H9 (cell line): ENCODE measurements around the gene SRP68. TPM values are rescaled to one million over a fixed set of nuclear protein-coding genes. Genes with fewer than 3 reads are reported as not detected.

ENCODE experiments used
- DNase-seq: peaks from one replicate; pipeline ENCODE4 v3.0.0-alpha.2; 2017
- H2AFZ ChIP-seq: one replicate; pipeline ENCODE4 v1.6.1; 2013; ENCODE audit warnings: mild to moderate bottlenecking, low read length, control low read depth, moderate library complexity
- H2AK5ac ChIP-seq: 2 replicates; pipeline ENCODE4 v1.6.1; 2013; ENCODE audit warnings: low read length, control low read depth, mixed read lengths; ENCODE audit not compliant: insufficient read length
- H2BK120ac ChIP-seq: one replicate; pipeline ENCODE4 v1.6.1; 2013; ENCODE audit warnings: low read depth, mild to moderate bottlenecking, low read length, control low read depth, inconsistent platforms; ENCODE audit not compliant: poor library complexity, severe bottlenecking
- H2BK12ac ChIP-seq: 2 replicates; pipeline ENCODE4 v1.6.1; 2013; ENCODE audit warnings: low read length, control low read depth, mixed read lengths, low read depth; ENCODE audit not compliant: insufficient read length
- H2BK15ac ChIP-seq: 2 replicates; pipeline ENCODE4 v1.6.1; 2013; ENCODE audit warnings: low read depth, low read length, control low read depth
- H2BK20ac ChIP-seq: one replicate; pipeline ENCODE4 v1.6.1; 2013; ENCODE audit warnings: low read depth, mild to moderate bottlenecking, low read length, control low read depth, inconsistent platforms; ENCODE audit not compliant: poor library complexity, severe bottlenecking
- H2BK5ac ChIP-seq: 2 replicates; pipeline ENCODE4 v1.6.1; 2013; ENCODE audit warnings: low read length, control low read depth, mixed read lengths; ENCODE audit not compliant: insufficient read length
- H3K14ac ChIP-seq: 2 replicates; pipeline ENCODE4 v1.6.1; 2013; ENCODE audit warnings: low read length, control low read depth; ENCODE audit not compliant: insufficient read depth
- H3K18ac ChIP-seq: 2 replicates; pipeline ENCODE4 v1.6.1; 2013; ENCODE audit warnings: low read depth, mild to moderate bottlenecking, mixed read lengths, low read length, control low read depth; ENCODE audit not compliant: insufficient read length
- H3K23ac ChIP-seq: 2 replicates; pipeline ENCODE4 v1.6.1; 2013; ENCODE audit warnings: low read length, control low read depth, mixed read lengths, low read depth; ENCODE audit not compliant: insufficient read length
- H3K23me2 ChIP-seq: 2 replicates; pipeline ENCODE4 v1.6.1; 2013; ENCODE audit warnings: low read depth, mild to moderate bottlenecking, mixed read lengths, low read length, control low read depth; ENCODE audit not compliant: insufficient read length, poor library complexity, severe bottlenecking
- H3K27ac ChIP-seq: 2 replicates; pipeline ENCODE4 v1.5.1; 2013; ENCODE audit warnings: low read length, control low read depth, mixed read lengths, low read depth; ENCODE audit not compliant: insufficient read length
- H3K27me3 ChIP-seq: 2 replicates; pipeline ENCODE4 v1.6.1; 2013; ENCODE audit warnings: low read length, control low read depth, inconsistent platforms; ENCODE audit not compliant: insufficient read depth
- H3K4ac ChIP-seq: 2 replicates; pipeline ENCODE4 v1.6.1; 2013; ENCODE audit warnings: low read depth, mild to moderate bottlenecking, control low read depth, inconsistent platforms, low read length, moderate library complexity
- H3K4me1 ChIP-seq: 2 replicates; pipeline ENCODE4 v1.6.1; 2013; ENCODE audit warnings: low read length, control low read depth, inconsistent platforms; ENCODE audit not compliant: insufficient read depth
- H3K4me2 ChIP-seq: 2 replicates; pipeline ENCODE4 v1.6.1; 2013; ENCODE audit warnings: low read length, control low read depth, mixed read lengths; ENCODE audit not compliant: insufficient read length, insufficient read depth
- H3K56ac ChIP-seq: 2 replicates; pipeline ENCODE4 v1.6.1; 2013; ENCODE audit warnings: low read depth, mild to moderate bottlenecking, mixed read lengths, low read length, control low read depth; ENCODE audit not compliant: insufficient read length
- H3K79me1 ChIP-seq: 2 replicates; pipeline ENCODE4 v1.6.1; 2013; ENCODE audit warnings: low read depth, mild to moderate bottlenecking, moderate library complexity, low read length, control low read depth, inconsistent platforms; ENCODE audit not compliant: insufficient read depth, poor library complexity, severe bottlenecking
- H3K79me2 ChIP-seq: 2 replicates; pipeline ENCODE4 v1.6.1; 2013; ENCODE audit warnings: low read length, control low read depth, inconsistent platforms; ENCODE audit not compliant: insufficient read depth
- H3K9ac ChIP-seq: 2 replicates; pipeline ENCODE4 v1.6.1; 2013; ENCODE audit warnings: low read length, control low read depth, mixed read lengths; ENCODE audit not compliant: insufficient read length; ENCODE audit errors: extremely low read depth
- H3K9me3 ChIP-seq: one replicate; pipeline ENCODE4 v1.6.1; 2013; ENCODE audit warnings: low read depth, low read length, inconsistent platforms; ENCODE audit not compliant: control insufficient read depth
- H3T11ph ChIP-seq: one replicate; pipeline ENCODE4 v1.6.1; 2013; ENCODE audit warnings: mild to moderate bottlenecking, low read length, control low read depth, inconsistent platforms
- H4K20me1 ChIP-seq: one replicate; pipeline ENCODE4 v1.6.1; 2013; ENCODE audit not compliant: control insufficient read depth, insufficient read length, insufficient read depth
- H4K5ac ChIP-seq: 2 replicates; pipeline ENCODE4 v1.6.1; 2013; ENCODE audit warnings: low read depth, mild to moderate bottlenecking, mixed read lengths, low read length, control low read depth; ENCODE audit not compliant: insufficient read length
- H4K8ac ChIP-seq: replicated peaks from 2 replicates; pipeline ENCODE4 v1.6.1; 2013; ENCODE audit warnings: low read length, control low read depth, mixed read lengths, low read depth; ENCODE audit not compliant: insufficient read length
- H4K91ac ChIP-seq: 2 replicates; pipeline ENCODE4 v1.6.1; 2013; ENCODE audit warnings: low read depth, mild to moderate bottlenecking, moderate library complexity, mixed read lengths, low read length, control low read depth; ENCODE audit not compliant: insufficient read length
- H3K27ac Mint-ChIP-seq, 3 experiments: 2 replicates in 2 of 3; 3 replicates in 1 of 3; pipeline ENCODE4 v1.8.0; 2020 to 2021; ENCODE audit warnings: mixed read lengths in 3 of 3, mild to moderate bottlenecking in 1 of 3, moderate library complexity in 1 of 3
- H3K27me3 Mint-ChIP-seq: 2 replicates; pipeline ENCODE4 v1.8.0; 2021; ENCODE audit warnings: low read depth, mild to moderate bottlenecking, moderate library complexity, mixed read lengths
- H3K36me3 Mint-ChIP-seq, 3 experiments: 2 replicates in 2 of 3; 3 replicates in 1 of 3; pipeline ENCODE4 v1.8.0; 2020 to 2021; ENCODE audit warnings: low read depth in 3 of 3, mixed read lengths in 3 of 3; ENCODE audit not compliant: insufficient read depth in 1 of 3
- H3K4me1 Mint-ChIP-seq, 2 experiments: 2 replicates each; pipeline ENCODE4 v1.8.0; 2020; ENCODE audit warnings: mixed read lengths in 2 of 2
- H3K4me3 Mint-ChIP-seq, 2 experiments: 2 replicates in 1 of 2; 3 replicates in 1 of 2; pipeline ENCODE4 v1.8.0; 2020 to 2021; ENCODE audit warnings: mild to moderate bottlenecking in 2 of 2, mixed read lengths in 2 of 2, moderate library complexity in 1 of 2
- H3K9me3 Mint-ChIP-seq, 2 experiments: 2 replicates in 1 of 2; 3 replicates in 1 of 2; pipeline ENCODE4 v1.8.0; 2020; ENCODE audit warnings: mild to moderate bottlenecking in 2 of 2, mixed read lengths in 2 of 2, moderate library complexity in 1 of 2
- WGBS: extraction: QIAGEN DNeasy Blood & Tissue Kit; methylation state at CpG from one replicate; pipeline ENCODE4 v1.1.7; 2013; ENCODE audit warnings: missing lambda C conversion rate, low lambda C conversion rate, mixed read lengths; ENCODE audit not compliant: insufficient read length; ENCODE audit errors: extremely low coverage; 5-methylcytosine and 5-hydroxymethylcytosine counted together
- total RNA-seq: library from RNA; stranded (reverse); gene quantifications from 2 replicates; pipeline ENCODE4 v1.2.1, GENCODE V29; 2021
- TF ChIP-seq, protein P1 (sequence below): fragments of 200-600 bp; sonication (generic); conservative IDR thresholded peaks from 3 replicates; pipeline ENCODE4 v1.8.0; 2021; ENCODE audit warnings: antibody characterized with exemption, mild to moderate bottlenecking

Gene SRP68
- total RNA-seq, 1 experiment from 2014 or later: 86.1 TPM

- Histone ChIP-seq H2BK12ac (no peak overlapping the region), H3K9me3 (no peaks in the 10 kb centered on the region), H3K27ac (no peak overlapping the region), H3K23ac (no peak overlapping the region), H2BK5ac (no peak overlapping the region), H4K91ac (no peak overlapping the region), H2BK20ac (no peak overlapping the region), H4K5ac (no peak overlapping the region), H3T11ph (no peak overlapping the region), H2BK15ac (no peak overlapping the region), H3K56ac (no peak overlapping the region), H3K18ac (no peak overlapping the region), H2BK120ac (no peak overlapping the region), H3K14ac (no peak overlapping the region), H4K20me1 (no peaks in the 10 kb centered on the region), H3K23me2 (no peaks in the 10 kb centered on the region), H2AK5ac (no peak overlapping the region), H3K79me2 (no peaks in the 10 kb centered on the region), H4K8ac (no peak overlapping the region), H3K4me2 (no peak overlapping the region), H3K4me1 (no peaks in the 10 kb centered on the region), H3K27me3 (no peaks in the 10 kb centered on the region), H3K79me1 (no peaks in the 10 kb centered on the region), H3K4ac (no peak overlapping the region), H3K9ac (no peak overlapping the region), H2AFZ (no peak overlapping the region)
- Mint-ChIP-seq H3K4me1 (peaks cover 4 to 7% of the 10 kb centered on the region in 2 experiments), H3K9me3 (no peaks in the 10 kb centered on the region), H3K4me3 (no peak overlapping the region), H3K36me3 (peaks cover 33 to 80% (median 71%) of the 10 kb centered on the region in 3 experiments), H3K27me3 (no peaks in the 10 kb centered on the region), H3K27ac (no peak overlapping the region; a peak in 1 of 7 replicates)
- TF ChIP-seq, protein P1, sequence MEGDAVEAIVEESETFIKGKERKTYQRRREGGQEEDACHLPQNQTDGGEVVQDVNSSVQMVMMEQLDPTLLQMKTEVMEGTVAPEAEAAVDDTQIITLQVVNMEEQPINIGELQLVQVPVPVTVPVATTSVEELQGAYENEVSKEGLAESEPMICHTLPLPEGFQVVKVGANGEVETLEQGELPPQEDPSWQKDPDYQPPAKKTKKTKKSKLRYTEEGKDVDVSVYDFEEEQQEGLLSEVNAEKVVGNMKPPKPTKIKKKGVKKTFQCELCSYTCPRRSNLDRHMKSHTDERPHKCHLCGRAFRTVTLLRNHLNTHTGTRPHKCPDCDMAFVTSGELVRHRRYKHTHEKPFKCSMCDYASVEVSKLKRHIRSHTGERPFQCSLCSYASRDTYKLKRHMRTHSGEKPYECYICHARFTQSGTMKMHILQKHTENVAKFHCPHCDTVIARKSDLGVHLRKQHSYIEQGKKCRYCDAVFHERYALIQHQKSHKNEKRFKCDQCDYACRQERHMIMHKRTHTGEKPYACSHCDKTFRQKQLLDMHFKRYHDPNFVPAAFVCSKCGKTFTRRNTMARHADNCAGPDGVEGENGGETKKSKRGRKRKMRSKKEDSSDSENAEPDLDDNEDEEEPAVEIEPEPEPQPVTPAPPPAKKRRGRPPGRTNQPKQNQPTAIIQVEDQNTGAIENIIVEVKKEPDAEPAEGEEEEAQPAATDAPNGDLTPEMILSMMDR: no peak
- WGBS: no CpG with 5 or more reads among the region's 3 CpGs
- no peak for DNase-seq
Observed at GRCh38 chr17:76056882-76057281, 15.4 kb downstream of the SRP68 start.
